NT2/D1 (cell line): ENCODE measurements around the gene DAAM1.

Experiments
- DNase-seq: peaks from one replicate; pipeline ENCODE4 v3.0.0-alpha.2; 2011; ENCODE audit warnings: low read depth, low spot score
- H3K27me3 ChIP-seq: 2 replicates; pipeline ENCODE4 v1.6.0; 2011; ENCODE audit warnings: mild to moderate bottlenecking; ENCODE audit not compliant: insufficient read length, insufficient read depth
- H3K36me3 ChIP-seq: 2 replicates; pipeline ENCODE4 v1.6.1; 2011; ENCODE audit warnings: mild to moderate bottlenecking, low read length, mixed read lengths; ENCODE audit not compliant: insufficient read depth, insufficient read length
- H3K4me1 ChIP-seq: 2 replicates; pipeline ENCODE4 v1.5.1; 2011; ENCODE audit not compliant: insufficient read depth, insufficient read length
- H3K4me3 ChIP-seq: 2 replicates; pipeline ENCODE4 v1.5.1; 2011; ENCODE audit warnings: low read depth; ENCODE audit not compliant: insufficient read length
- H3K9ac ChIP-seq: 2 replicates; pipeline ENCODE4 v1.6.0; 2011; ENCODE audit warnings: low read depth; ENCODE audit not compliant: insufficient read length
- H3K9me3 ChIP-seq: 2 replicates; pipeline ENCODE4 v1.5.1; 2011; ENCODE audit warnings: mild to moderate bottlenecking, low read length; ENCODE audit not compliant: insufficient read depth
- SUZ12 ChIP-seq: IDR thresholded peaks from 2 replicates; pipeline ENCODE4 v1.6.1; 2011; ENCODE audit not compliant: insufficient read length, insufficient read depth; ENCODE audit errors: extremely low read depth
- YY1 ChIP-seq: IDR thresholded peaks from 2 replicates; pipeline ENCODE4 v1.6.1; 2011; ENCODE audit not compliant: insufficient read length, insufficient read depth
- ZNF274 ChIP-seq: IDR thresholded peaks from 2 replicates; pipeline ENCODE4 v1.6.1; 2011; ENCODE audit warnings: mild to moderate bottlenecking, low read depth, low read length

The DAAM1 gene

GRCh38 chr14:59339524-59340330 is 151.3 kb downstream of the DAAM1 start:
- H3K9me3 ChIP-seq, result no peaks in the 10 kb centered on the region
- H3K4me1 ChIP-seq, result peaks cover 5% of the 10 kb centered on the region
- no peak overlapping the region for H3K4me3 ChIP-seq
- no peak for DNase-seq
- no peak overlapping the region for H3K9ac ChIP-seq
- H3K36me3 ChIP-seq, result no peaks in the 10 kb centered on the region
- no peaks in the 10 kb centered on the region for H3K27me3 ChIP-seq
- TF ChIP-seq YY1 (no peak), ZNF274 (no peak), SUZ12 (no peak)

DNA sequence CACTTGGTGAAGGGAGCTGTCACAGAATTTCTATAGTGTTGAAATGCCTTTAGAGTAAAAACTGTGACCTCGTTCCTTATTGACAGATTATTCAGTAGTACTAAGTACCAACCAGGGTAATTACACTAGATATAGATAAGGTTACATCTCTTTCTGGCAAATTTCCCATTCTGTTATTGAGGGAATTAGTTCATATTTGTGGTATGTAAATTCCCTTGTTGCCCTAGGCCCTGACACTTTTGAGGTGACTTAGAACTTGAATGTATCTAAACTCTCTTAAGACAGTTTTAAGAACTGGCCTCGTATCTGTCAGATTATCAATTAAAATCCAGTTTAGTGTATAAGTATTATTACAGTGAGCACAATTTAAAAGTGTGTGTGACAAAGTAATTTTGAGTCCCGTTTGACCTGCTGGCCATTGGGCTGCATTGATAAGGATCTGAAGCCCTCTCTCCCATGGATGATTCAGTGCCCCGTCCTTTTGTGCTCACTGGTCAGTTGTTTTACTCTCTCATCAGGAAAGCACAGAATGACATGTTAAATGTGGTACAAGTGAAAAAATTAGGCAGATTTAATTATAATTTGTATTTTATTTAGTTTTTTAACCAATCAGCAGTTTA is 153.5 kb downstream of the DAAM1 start:
- Histone ChIP-seq H3K9me3 (no peaks in the 10 kb centered on the region), H3K36me3 (no peaks in the 10 kb centered on the region), H3K27me3 (no peaks in the 10 kb centered on the region), H3K4me3 (no peak overlapping the region), H3K9ac (no peak overlapping the region), H3K4me1 (peaks cover 5% of the 10 kb centered on the region)
- no peak for DNase-seq
- no peak for TF ChIP-seq ZNF274
- no peak for TF ChIP-seq SUZ12
- no peak for TF ChIP-seq YY1

DNA sequence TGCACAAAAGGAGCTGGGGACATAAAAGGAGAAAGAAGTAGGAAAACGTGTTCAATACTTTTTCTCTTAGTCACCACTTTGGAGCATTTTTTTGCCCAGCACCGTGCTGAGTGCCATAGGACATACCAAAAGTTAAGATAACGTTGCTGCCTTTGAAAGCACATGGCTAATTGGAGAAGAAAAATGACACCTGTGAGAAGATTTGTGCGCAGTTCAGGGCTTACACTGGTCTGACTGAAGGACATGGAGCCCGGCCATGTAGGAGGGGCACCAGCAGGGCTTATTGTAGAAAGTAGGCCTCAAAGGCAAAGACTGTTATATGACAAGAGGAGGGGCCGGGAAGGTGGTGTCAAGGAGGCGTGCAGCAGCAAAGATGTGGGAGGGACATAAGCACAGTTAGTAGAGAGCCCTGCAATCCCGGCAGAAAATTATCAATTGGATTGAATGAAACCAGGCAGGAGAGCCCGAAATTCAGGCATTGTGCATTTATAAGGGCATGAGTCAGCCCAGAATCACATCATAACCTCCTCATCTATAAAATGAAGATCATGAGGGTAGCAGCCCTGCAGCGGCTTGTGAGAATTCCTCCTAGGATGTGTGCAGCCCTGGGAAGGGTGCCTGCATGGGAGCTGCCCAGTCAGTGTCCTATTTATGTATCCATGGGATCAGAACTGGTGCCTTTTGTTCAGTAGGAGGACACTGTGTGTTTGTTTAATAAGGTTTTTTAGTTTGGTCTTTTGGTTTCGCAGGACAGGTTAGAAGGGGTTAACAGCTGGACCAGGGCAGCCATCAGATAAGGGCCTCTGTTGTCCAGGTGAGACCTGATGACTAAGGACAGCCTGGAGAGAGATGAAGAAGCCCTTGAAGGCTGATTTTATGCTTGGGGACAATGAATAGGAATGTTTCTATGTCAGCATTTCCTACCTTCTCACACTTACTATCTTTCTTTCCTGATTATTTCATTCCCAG is 154.3 kb downstream of the DAAM1 start:
- Histone ChIP-seq H3K4me1 (peaks cover 2% of the 10 kb centered on the region), H3K36me3 (peaks cover 4% of the 10 kb centered on the region), H3K9me3 (no peaks in the 10 kb centered on the region), H3K9ac (no peak overlapping the region), H3K4me3 (no peak overlapping the region), H3K27me3 (no peaks in the 10 kb centered on the region)
- no peak for DNase-seq
- TF ChIP-seq SUZ12, result no peak
- TF ChIP-seq YY1, result no peak
- no peak for TF ChIP-seq ZNF274

GRCh38 chr14:59343585-59343984 is 155.1 kb downstream of the DAAM1 start:
- TF ChIP-seq SUZ12, result no peak
- no peak for TF ChIP-seq ZNF274
- no peak for TF ChIP-seq YY1
- H3K9ac ChIP-seq, result no peak overlapping the region
- H3K36me3 ChIP-seq, result peaks cover 11% of the 10 kb centered on the region
- DNase-seq, result no peak
- H3K4me3 ChIP-seq, result no peak overlapping the region
- H3K4me1 ChIP-seq, result peaks cover 2% of the 10 kb centered on the region
- H3K27me3 ChIP-seq, result no peaks in the 10 kb centered on the region
- no peaks in the 10 kb centered on the region for H3K9me3 ChIP-seq

DNA sequence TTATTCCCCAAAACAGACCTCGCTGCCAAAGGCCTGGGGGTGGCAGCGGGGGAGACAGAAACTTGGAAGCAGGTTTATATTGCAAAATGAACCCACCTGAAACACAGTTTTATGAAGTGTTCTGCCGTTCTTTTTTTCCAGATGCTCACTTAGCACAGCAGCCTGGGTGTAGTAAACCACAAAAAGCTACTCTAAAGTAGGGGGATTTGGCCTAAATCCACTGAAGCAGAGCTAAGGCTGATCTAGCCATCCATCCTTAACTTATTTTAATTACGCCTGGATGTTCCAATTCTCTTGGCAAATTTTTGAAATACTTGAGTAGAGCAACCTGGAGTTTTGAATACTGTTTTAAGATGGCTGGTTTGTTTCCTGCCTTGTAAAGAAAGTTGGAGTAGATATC is 155.5 kb downstream of the DAAM1 start:
- TF ChIP-seq SUZ12 (no peak), ZNF274 (no peak), YY1 (no peak)
- DNase-seq, result no peak
- Histone ChIP-seq H3K36me3 (peaks cover 11% of the 10 kb centered on the region), H3K4me3 (no peak overlapping the region), H3K4me1 (peaks cover 2% of the 10 kb centered on the region), H3K9me3 (no peaks in the 10 kb centered on the region), H3K9ac (no peak overlapping the region), H3K27me3 (no peaks in the 10 kb centered on the region)

GRCh38 chr14:59344691-59345455 is 156.4 kb downstream of the DAAM1 start:
- Histone ChIP-seq H3K36me3 (peaks cover 11% of the 10 kb centered on the region), H3K27me3 (no peaks in the 10 kb centered on the region), H3K9me3 (no peaks in the 10 kb centered on the region), H3K4me3 (no peak overlapping the region), H3K4me1 (peaks cover 2% of the 10 kb centered on the region), H3K9ac (no peak overlapping the region)
- no peak for TF ChIP-seq YY1
- TF ChIP-seq SUZ12, result no peak
- no peak for TF ChIP-seq ZNF274
- DNase-seq, result no peak
